ENCODE data around the gene C1orf159.

Gene C1orf159

DNA sequence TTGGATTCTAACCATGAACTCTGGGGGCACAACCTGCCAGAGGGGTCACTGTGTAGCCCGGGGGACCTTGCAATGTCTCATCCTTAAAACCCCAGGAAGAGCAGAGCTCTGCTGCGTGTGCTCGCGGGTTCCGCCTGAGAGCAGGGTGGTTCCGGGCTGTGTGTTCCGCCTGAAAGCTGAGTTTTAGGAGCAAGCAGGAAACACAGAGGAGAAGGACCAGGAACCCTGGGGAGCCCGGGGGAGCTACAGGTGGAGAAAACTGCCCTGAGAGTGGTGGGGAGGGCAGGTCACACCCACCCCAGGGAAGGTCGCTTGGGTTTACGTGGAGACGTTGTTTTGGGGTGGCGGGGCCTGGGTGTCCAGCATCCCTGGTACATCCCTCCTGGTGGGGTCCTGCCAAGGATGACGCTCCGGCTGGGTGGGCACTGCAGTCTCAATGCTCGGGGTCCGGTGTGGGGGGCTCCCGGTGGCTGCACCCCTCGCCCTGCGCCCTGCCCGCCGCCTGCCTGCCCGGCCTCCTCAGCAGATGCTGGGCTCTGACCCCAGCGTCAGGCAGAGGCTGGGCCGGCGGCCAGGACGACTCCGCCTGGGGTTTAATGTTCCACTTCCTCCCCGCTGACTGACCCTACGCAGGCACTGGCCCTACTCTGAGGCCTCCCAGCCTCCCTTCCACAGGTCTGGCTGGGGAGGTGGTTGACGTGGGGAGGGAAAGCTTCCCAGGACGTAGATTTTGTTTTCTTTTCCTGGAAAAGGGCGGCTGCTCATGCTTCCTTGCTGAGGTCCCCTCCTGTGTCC is 17.3 kb upstream of the C1orf159 start:
- no peak for FAIRE-seq
- DNase-seq (ENCODE audit: low spot score) = no peak

DNA sequence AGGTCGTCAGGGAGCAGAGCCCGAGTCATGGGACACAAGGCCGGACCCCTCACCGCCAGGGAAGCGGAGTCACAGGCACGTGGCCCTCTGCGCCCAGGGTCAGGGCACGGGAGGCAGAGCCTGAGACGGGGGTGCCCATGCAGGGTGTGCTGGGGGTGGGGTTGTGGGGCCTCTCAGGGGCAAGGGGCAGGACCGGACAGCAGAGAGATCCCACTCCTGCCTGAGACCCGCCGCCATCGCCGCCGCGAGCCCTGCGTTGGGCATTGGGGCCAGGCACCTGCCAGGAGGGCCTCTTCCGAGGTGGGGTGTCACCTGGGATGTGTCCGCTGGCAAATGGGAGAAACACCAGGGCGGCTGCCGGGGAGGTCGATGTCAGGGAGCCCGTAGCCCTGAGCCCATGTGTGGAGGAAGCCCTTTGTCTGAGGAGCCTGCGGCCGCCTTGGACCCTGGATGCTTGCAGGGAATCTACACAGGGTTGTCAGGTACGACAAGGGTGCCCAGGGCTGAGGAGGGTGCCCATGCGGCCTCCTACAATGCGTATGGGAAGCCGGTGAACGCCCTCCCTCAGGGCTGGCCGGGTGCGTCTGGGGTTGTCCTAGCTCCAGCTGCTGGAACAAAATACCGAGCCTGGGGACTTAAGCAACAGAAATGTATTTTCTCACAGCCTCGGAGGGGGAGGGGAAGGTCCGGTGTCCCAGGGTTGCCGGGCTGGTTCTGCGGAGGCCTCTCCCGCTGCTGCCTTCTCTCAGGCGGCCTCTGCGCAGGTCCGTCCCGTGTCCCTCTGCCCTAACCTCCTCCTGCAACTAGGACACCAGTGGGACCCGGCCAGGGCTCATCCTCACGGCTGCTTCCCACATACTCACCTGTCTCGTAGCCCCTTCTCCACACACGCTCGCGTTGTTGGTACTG is 16.4 kb upstream of the C1orf159 start:
- FAIRE-seq = no peak

DNA sequence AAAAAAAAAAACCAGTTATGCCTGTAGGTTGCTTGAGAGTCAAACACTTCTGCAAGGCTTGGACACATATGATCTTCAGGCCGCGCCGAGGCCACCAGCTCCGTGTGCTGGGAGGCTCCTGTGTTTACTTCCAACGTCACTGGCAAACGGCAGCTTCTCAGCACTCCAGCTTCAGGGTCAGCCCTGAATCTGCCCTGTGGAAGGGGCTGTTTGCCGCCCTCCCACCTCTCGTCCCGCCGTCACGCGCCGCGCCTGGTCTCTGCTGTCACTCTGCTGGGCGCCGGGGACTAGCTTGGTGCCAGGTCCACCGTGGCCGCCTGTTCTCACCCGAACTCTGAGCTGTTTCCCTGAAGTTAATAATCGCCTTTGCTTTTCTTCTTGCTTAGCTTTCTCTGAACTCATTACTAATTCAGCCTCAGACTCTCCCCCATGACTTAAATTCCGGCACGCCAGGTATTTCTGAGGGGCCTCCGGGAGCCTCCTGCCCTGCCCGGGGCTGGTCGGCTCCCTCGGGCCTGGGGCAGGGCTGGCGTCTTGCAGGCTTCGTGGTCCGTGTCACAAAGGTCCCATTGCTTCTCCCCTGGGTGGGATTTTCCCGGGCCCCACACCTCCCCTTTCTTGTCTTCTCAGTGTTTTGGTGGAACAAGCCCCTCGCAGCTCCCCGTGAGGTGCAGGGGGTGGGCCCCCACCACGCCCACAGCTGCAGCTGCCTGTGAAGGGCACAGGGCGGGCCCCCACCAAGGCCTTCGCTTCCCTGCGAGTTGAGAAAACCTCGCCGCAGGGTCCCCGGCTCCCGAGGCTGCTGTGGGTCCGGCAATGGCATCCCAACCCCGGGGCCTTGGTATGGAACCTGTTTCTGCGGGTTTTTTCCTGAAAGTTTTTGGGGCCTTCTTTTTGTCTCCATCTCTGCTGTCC is 14.6 kb upstream of the C1orf159 start:
- FAIRE-seq = no peak
- no peak for DNase-seq (ENCODE audit: low spot score)

More for the DNA sequence above, 16.4 kb upstream of the C1orf159 start:
- no peak for DNase-seq (ENCODE audit: low spot score)

DNA sequence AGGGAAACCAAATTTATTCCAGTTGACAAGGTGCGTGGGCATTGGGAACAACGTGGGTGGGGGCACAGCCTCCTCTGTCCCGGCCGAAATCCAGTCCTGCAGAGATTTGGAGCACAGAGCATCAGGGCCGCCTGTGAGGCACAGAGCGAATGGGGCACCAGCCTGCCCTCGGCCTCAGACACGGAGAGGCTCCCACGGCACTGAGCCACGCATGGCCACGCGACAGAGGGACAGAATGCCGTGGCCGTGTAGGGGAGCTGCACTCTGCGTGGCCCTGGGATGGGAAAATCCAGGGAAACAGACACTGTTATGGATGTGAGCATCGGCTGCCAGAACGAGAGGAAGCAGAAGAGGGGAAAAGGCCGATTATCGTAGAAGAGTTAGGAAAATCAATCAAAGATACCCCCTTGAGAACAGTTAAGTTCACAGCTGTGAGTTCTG is 13.5 kb upstream of the C1orf159 start:
- DNase-seq (ENCODE audit: low spot score) = no peak
- no peak for FAIRE-seq

DNA sequence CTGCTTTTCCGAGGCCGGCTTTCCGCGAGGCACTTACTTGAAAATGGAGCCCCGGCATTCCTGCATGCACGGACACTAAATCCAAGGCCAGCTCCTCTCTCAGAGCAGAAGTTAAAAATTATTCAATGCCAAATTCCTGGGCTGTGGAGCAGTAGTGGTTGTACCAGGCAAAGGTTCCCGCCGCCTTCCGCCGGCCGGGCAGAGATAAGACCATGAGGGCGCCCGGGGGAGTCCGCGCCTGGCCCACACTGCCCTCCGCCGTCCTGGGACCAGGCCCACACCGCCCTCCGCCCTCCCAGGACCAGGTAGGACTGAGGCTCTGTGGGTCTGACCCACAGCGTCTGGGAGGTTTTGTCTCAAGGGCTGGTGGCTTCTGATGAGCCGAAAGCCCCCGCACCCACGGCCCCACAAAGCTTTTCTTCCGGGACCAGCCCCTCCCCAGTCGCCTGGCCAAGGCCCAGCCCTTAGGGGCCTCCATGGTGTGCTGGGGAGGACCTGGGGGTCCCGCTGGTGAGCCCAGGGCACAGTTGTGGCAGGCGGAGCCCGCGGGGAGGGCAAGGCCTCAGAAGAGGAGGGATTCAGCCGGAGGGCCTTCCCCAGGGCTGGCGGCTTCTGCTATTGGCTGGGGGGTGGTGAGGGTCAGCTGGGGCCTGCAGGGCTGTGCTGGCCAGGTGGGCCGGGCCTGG is 12.7 kb upstream of the C1orf159 start:
- FAIRE-seq = no peak
- peak; percentile 40 for DNase-seq (ENCODE audit: low spot score)

DNA sequence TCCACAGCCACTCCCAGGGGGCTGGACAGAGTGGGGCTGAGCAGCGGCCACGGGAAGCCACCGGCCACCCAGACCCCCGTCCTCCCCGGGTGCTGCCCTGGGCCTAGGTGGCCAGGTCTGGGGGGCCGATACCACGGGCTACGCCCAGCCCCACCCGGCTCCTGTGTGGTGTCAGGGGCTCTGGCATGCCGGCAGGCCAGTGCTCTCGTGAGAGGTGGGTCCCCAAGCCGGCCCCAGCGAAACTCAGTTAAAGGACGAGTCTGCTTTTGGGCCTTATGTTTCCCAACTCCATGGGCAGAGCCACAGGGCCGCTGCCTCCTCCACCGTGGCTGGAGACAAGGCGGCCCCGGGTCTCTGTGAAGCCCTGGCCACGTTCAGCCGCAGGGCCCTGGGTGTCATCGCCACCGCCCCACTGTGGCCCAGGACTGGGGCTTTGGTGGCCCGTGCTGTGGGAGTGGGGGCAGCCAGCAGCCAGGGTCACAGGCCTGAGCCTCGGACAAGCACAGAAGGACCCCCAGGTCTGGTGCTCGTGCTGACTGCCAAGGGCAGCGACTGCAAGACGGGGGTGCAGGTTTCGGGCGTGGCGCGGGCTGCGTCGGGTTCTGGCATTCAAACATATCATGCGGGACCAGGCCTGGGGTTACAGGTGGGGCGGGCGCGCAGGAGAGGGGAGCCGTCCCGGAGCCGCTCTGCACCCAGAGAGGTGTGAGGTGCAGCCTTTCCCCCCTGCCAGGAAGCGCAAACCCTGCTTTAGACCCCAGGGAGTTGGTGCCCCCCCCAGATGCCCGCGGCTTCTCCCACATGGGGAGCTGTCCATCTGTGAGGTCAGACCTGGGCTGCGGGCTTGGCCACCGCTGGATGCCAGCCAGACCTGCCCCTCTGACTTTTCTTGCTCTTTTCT is 11.9 kb upstream of the C1orf159 start:
- DNase-seq (ENCODE audit: low spot score) = no peak
- FAIRE-seq = no peak

DNA sequence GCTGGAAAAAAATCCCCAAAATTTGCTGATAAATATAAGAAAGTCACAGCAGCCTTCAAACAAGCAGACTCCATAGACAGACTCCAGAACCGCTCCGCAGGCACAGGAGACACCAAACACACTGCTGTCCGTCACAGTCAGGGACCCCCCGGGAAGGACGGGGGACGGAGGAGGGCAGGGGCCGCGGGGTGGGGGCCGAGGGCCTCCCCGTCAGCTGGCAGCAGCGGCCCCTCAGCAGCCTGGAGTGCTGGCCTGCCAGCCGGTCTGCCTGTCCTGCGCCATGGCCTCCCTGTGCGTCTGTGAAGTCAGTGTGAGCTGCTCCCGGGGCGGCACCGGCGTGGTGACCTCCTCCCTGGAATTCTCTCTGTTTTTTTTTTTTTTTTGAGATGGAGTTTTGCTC is 10.1 kb upstream of the C1orf159 start:
- DNase-seq (ENCODE audit: low spot score) (no peak), FAIRE-seq (no peak)

DNA sequence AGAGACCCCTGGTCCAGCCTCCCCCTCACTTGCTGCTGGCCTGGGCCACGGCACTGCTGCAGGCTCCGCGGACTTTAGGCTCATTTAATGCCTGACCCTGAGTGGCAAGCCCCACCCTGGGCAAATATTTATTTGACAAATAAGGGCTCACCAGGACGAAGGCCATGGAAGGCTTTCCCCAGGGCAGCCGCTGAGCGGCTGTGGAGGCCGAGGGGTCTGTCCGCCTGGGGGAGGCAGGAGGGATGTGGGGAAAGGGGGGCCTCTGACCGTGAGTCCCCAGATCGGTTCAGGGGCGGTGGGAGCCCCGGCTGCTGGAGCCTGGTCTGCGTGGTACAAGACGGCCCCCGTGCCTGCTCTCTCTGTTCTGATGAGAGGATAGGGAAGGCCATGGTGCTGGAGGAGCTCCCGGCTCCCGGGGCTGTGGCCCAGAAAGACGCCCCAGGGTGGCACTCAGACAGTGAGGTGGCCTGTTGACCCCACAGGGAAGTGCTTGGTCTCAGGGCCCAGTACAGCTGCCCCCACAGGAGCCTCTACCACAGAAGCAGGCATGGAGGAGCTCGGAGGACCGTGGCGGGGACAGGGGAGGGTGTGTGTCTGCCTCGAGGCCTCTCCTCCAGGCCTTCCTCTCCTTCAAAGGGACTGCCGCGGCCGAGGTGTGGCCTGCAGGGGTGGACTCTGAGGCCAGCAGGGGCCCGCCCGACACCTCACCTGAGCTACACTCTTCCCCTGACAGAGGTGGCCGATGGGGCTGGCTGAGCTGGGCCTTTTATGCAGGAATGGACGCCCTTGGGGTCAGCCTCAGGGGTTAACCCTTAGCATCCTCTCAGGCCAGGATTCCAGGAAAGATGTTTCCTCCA is 9.1 kb upstream of the C1orf159 start:
- no peak for DNase-seq (ENCODE audit: low spot score)
- no peak for FAIRE-seq

DNA sequence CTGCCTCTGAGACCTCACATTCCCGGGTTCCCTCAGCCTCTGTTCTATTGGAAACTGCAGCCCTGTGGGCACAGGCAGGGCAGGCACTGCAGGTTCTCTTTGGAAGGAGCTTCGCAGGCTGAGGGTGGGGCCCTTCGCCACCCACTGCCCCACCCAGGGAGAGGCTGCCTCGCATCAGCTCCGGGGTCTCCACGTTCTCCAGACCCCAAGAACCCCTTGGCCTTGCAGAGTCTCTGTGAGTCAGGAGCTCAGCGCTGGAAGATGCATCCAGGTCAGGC is 8.6 kb upstream of the C1orf159 start:
- DNase-seq (ENCODE audit: low spot score) = no peak
- no peak for FAIRE-seq

DNA sequence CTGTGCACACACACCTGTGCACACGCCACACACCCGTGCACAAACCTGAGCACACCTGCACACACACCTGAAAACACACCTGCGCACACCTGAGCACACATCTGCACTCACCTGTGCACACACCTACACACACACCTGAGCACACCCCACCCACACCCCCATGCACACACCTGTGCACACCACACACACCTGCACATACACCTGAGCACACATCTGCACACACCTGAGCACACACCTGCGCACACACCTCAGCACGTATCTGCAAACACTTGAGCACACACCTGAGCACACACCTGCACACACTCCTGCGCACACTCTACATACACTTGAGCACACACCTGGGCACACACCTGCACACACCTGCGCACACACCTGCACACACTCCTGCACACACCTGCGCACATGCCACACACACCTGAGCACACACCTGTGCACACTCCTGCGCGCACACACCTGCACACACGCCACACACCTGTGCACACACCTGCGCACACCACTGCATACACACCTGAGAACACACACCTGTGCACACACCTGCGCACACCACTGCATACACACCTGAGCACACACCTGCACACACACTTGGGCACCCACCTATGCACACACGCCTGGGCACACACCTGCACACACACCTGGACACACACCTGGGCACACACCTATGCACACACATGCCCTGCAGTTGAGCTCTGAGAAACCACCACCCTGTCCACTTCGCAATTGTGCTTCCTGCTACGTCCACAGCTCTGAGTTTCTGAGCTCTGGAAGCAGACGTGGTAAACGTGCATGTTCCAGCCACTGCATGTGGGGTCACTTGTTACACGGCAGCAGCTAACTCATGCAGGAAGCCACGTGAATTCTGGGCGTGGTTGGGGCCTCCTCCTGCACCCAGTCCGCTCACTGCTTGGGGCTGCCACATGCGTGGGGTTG is 8.0 kb upstream of the C1orf159 start:
- FAIRE-seq (no peak), DNase-seq (ENCODE audit: low spot score) (no peak)

DNA sequence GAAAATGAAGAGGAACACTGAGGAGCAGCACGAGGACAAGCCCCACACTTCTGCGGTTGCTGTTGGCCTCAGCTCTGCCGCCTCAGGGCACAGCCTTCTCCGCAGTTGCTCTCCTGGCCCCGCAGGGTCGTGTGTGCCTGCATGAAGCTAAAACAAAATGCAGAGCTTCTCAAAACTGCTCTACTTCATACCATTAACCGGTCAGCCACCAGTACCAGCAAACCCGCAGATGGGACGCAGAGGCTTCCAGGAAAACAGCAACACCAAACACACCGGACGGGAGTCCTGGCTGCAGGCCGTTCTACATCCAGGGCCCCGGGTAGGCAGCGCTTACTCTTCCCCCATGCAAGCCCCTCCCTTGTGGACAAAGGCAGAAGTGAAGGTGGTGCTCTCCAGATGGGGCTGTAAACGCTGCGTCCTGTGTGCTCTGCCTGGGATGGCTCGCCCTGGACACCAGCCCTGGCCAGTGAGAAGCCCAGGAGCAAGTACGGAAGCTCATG is 7.1 kb upstream of the C1orf159 start:
- DNase-seq (ENCODE audit: low spot score) = no peak
- FAIRE-seq = no peak

DNA sequence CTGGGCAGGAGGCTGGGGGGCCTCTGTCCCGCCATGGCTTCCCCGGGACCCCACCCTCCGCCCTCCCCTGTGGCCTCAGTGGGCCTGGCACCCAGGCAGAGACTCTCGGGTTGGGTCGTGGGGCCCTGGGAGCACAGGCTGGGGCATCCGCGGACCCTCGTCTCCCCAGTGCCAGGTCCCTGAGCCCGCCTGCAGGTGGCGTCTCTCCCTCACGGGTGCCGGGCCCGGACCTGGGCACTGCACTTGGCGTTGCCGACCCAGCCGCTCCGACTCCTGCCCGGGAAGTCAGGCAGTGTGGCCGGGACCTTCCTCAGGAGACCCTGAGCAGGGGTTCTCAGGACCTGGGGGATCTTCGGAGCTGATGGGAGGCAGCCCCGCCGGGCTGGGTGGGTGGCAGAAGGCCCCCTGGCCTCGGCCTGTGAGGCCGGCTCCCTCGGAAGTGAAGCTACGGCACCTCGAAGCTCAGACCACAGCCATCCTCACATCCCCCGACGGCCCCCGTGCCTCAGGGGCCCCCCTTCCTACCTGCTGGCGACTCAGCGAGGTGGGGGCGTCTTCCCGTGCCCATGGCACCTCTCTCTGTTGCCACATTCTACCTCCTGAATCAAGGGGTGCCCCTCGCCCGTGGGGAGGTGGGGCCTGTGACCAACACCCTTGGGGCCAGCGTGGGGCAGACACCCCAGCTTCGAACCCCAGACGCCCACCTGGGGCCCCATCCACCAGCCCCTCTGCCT is 6.4 kb upstream of the C1orf159 start:
- DNase-seq (ENCODE audit: low spot score) (peak; percentile 52), FAIRE-seq (no peak)

DNA sequence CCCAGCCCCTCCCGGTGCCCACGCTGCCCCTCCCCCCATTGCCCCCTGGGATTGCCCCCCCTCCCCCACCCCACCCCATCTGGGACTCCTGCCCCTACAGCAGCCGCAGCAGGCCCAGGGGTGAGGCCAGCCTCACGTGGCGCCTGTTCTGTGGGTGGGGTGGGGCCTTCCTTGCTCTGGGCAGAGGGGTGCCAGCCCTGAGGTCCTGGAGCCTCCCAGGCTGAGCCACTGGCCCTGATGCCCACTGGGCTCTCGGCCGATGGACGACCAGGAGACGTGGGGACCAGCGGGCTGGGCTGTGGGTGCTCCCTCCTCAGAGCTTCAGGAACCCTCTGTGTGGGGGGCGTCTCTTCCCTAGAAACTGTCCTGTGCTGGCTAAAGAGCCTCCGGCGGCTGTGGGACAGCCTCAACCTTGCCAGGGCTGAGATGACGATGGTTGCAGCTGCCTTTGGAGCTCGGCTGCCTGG is 5.8 kb upstream of the C1orf159 start:
- no peak for FAIRE-seq
- no peak for DNase-seq (ENCODE audit: low spot score)

DNA sequence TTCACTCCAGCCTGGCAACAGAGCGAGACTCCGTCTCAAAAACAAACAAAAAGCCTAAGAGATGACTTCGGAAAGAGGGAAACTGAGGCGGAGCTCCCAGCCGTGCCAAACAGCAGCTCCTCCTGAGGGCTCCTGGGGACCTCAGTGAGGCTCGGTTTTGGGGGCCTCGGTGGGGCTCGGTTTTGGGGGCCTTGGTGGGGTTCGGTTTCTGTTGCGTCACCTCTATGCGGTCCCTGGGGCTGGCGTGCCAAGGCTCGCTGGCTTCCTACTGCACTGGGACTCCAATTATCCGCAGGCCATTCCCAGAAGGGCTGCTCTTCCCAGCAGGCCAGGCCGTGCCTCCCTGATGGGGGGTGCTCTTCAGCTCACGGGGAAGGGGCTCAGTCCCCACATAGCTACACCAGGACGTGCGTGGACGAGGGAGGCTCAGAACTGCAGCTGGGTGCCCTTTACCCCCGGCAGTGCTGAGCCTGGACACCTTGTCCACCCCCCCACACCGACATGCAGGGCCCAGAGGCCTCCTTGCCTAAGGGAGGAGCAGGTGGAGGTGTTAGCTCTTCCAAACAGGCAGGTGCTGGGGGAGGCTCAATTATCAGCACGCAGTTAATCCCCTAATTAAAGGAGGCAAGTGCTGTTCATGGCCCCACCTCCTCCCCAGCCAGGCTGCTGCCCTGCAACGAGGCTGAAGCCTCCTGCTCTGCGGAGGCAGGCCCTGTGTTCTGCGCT is 5.1 kb upstream of the C1orf159 start:
- FAIRE-seq (no peak), DNase-seq (ENCODE audit: low spot score) (no peak)

DNA sequence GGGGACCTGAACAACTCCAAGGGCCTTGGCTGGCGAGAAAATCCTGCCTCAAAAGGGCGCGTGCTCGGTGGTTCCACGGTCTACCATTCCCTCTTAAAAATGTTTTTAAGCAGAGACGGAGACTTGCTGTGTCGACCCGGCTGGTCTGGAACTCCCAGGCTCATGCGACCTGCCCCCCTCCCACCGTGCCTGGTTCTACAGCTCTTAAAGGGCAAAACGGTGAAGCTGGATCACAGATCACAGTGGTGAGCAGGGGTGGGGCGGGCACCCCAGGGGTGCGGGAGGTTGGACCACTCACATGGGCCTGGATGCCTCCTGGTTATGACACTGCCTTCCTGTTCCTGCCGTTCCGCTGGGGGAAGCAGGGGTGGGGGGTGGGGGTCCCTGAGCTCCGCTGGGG is 4.2 kb upstream of the C1orf159 start:
- DNase-seq (ENCODE audit: low spot score) = no peak
- FAIRE-seq = no peak

DNA sequence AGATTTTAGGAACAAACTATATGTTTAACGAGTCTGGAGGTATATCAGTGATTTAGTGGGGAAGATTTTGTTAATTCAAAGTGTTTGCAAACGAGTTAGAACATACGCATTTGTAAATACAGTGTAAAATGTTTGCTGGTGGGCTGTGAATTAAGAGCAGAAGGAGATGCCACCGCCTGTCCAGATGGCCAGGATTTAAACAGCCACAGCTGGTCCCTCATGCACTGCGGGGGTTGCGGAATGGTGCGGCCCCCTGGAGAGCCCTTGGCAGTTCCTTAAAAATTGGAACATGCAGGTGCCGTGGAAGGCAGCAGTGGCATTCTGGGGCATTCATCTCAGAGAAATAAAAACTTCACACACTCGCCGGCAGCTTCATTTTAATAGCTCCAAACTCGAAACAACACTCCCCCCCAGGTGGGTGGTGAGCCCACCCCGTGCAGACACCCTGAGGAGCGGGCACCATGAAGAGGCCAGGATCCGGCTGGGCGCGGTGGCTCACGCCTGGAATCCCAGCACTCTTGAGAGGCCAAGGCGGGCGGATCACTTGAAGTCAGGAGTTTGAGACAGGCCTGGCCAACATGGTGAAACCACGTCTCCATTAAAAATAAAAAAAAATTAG is 3.5 kb upstream of the C1orf159 start:
- FAIRE-seq (no peak), DNase-seq (ENCODE audit: low spot score) (no peak)

Measured in RCC 7860 (cell line).